Smooth muscle cell of the umbilical artery (primary cell): Measurements from ENCODE around the gene ITLN1. TPM values are rescaled to one million over a fixed set of nuclear protein-coding genes. Genes with fewer than 3 reads are reported as not detected.

Experiments used
- total RNA-seq: library from RNA; depleted of rRNA; stranded (reverse); fragments of >200 nt; gene quantifications from 2 replicates; pipeline ENCODE4 v1.2.3, GENCODE V29; 2014

Gene ITLN1
- not detected in 2 replicates for total RNA-seq

GRCh38 chr1:160885042-160885441 lies at the start of gene ITLN1:
Gene ITLN1, minus strand, starts transcription at chr1:160885180. Its CDS starts 303 bp downstream, at chr1:160884877.

GRCh38 chr1:160862203-160863060 lies 22.5 kb downstream of the ITLN1 start, which contains the start of gene CD244:
Gene CD244, minus strand, starts transcription at chr1:160862887. Its CDS starts 210 bp downstream, at chr1:160862677.

Other genes with a start within 250 kb of the ITLN1 start
- not detected in 2 replicates for gene SLAMF1, start 238.1 kb downstream of the ITLN1 start, total RNA-seq
- gene CD48, start 173.4 kb downstream of the ITLN1 start, total RNA-seq, result not detected in 2 replicates
- not detected in 2 replicates for gene SLAMF7, start 145.9 kb downstream of the ITLN1 start, total RNA-seq
- not detected in 2 replicates for gene LY9, start 89.0 kb downstream of the ITLN1 start, total RNA-seq
- not detected in 2 replicates for gene CD244, start 22.3 kb downstream of the ITLN1 start, total RNA-seq
- gene ITLN2, start 69.6 kb upstream of the ITLN1 start, total RNA-seq, result not detected in 2 replicates
- gene F11R, start 136.0 kb upstream of the ITLN1 start, total RNA-seq, result 21.2 and 23.2 TPM in 2 replicates
- 10.7 and 17.8 TPM in 2 replicates for gene TSTD1, start 153.8 kb upstream of the ITLN1 start, total RNA-seq
- 49.4 and 76.0 TPM in 2 replicates for gene USF1, start 160.8 kb upstream of the ITLN1 start, total RNA-seq
- gene ARHGAP30, start 184.7 kb upstream of the ITLN1 start, total RNA-seq, result 0.05 TPM in 1 of 2 replicates, not detected in the other
- gene NECTIN4, start 204.4 kb upstream of the ITLN1 start, total RNA-seq, result 0.30 and 1.8 TPM in 2 replicates
- gene KLHDC9, start 213.2 kb upstream of the ITLN1 start, total RNA-seq, result 1.2 and 1.5 TPM in 2 replicates
- 45.1 and 49.0 TPM in 2 replicates for gene PFDN2, start 232.9 kb upstream of the ITLN1 start, total RNA-seq
- 19.1 and 21.1 TPM in 2 replicates for gene NIT1, start 232.9 kb upstream of the ITLN1 start, total RNA-seq
- gene DEDD, start 247.5 kb upstream of the ITLN1 start, total RNA-seq, result 18.1 and 29.1 TPM in 2 replicates